Measurements from ENCODE around the gene OR52B4.

DNA sequence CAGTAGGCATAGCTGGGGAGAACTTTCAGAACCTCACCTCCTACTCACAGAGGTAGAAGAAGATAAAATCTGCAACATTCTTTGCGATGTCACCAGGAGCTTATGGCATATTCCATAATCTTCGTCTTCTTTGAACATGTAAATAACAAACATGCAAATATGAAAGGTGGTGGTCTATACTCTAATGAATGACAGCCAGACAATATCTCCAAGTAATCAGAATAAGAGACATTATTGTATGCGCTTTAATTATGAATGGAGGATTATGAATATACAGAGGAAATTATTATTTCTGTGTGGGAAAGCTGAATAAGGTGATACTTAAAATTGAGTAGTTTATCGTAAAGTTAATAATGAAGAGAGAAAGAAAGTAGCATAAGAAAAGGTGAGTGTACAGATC lies at the start of gene OR52B4:
- no peak for TF ChIP-seq EZH2phosphoT487 (IDR thresholded peaks at IDR 0.05; ENCODE audit: borderline replicate concordance, low read length)
- TF ChIP-seq, protein P1, sequence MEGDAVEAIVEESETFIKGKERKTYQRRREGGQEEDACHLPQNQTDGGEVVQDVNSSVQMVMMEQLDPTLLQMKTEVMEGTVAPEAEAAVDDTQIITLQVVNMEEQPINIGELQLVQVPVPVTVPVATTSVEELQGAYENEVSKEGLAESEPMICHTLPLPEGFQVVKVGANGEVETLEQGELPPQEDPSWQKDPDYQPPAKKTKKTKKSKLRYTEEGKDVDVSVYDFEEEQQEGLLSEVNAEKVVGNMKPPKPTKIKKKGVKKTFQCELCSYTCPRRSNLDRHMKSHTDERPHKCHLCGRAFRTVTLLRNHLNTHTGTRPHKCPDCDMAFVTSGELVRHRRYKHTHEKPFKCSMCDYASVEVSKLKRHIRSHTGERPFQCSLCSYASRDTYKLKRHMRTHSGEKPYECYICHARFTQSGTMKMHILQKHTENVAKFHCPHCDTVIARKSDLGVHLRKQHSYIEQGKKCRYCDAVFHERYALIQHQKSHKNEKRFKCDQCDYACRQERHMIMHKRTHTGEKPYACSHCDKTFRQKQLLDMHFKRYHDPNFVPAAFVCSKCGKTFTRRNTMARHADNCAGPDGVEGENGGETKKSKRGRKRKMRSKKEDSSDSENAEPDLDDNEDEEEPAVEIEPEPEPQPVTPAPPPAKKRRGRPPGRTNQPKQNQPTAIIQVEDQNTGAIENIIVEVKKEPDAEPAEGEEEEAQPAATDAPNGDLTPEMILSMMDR (IDR thresholded peaks at IDR 0.05; ENCODE audit: low read depth, low read length, poor library complexity, severe bottlenecking) = no peak

Data from DOHH2 (cell line).